ENCODE data around the gene EIF4G3.
"Not testable (repeated sequence)": the region's sequence is repeated elsewhere in the genome, so short reads cannot be mapped to it uniquely, and the experiment has no call there.

Gene EIF4G3

DNA sequence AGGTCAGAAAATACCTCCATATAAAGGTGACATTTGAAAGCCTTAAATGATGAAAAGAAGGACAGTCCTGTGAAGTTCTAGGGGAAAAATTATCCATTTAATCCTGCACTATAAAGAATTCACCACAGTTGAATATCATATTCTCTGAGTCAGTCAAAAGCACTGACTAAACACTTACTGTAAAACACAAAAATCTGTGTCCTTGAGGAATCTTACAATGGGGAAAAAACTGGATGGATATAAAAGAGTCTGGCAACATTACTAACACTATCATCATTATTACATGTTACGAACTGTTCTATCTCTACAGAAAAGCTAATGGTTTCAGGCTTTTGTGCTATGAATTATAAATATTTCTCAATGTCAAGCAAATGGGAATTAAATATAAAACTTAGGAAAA is 347.2 kb downstream of the EIF4G3 start:
- no peak for DNase-seq (ENCODE audit: low read depth in 3 of 3)

DNA sequence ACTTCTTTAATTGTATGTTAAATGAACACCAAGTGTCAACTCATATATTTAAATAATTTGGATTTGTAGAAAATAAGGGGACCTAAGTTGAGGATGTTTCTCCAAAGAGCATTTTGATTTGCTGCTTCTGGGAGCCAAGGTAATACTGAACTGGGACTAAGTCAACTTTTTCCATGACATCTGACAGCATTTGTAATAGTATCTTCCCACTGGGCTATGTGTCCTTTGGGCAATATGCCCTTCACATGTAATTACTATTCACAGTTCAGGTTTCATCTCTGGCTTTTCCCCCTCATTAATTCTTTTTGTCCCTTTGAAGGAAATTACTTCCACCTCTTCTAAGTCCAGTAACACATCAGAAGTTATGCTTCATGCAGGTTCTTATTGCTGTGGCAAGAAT is 352.9 kb downstream of the EIF4G3 start:
- no peak for DNase-seq (ENCODE audit: low read depth in 3 of 3)

DNA sequence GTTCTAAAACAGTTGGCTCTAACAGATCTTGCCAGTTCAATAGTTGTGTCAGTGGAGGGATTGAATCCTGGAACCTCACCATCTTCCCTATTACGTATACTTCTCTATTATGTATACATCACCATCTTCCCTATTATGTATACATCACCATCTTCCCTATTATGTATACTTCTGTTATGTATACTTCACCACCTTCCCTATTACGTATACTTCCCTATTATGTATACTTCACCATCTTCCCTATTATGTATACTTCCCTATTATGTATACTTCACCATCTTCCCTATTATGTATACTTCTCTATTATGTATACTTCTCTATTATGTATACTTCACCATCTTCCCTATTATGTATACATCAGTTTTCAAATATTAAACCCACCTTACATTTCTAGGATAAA is 355.2 kb downstream of the EIF4G3 start:
- DNase-seq (ENCODE audit: low read depth in 3 of 3) = no peak

DNA sequence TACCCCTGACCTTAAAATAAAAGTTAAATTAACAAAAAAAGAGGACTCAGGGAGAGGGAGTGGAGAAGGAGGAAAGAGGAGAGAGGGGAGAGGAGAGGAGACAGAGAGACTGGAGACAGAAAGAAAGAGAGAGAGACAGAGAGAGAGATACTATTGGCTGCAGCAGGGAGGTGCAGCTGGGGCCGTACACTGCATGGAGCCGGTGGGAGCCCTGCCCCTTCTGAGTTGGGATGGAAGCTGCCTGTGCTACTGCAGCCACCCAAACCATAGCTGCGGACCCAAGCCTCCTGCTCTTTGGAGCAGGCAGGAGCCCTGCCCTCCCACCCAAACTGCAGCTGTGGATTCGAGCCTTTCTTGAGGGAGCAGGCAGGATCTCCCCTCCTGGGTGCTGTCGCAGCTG is 356.9 kb downstream of the EIF4G3 start:
- DNase-seq (ENCODE audit: low read depth in 3 of 3) = no peak

DNA sequence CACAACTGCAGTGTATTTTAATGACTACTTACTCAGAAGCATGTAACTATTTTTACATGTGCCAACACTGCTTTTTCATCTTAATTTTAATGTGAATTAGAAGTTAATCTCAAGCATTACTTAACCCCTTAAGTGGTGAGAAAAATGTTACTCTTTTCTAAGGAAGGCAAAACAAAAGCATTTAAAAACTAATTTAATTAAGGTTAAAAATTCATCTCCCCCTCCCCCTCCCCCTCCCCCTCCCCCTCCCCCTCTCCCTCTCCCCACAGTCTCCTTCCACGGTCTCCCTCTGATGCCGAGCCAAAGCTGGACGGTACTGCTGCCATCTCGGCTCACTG is 362.2 kb downstream of the EIF4G3 start:
- no peak for DNase-seq (ENCODE audit: low read depth in 3 of 3)

DNA sequence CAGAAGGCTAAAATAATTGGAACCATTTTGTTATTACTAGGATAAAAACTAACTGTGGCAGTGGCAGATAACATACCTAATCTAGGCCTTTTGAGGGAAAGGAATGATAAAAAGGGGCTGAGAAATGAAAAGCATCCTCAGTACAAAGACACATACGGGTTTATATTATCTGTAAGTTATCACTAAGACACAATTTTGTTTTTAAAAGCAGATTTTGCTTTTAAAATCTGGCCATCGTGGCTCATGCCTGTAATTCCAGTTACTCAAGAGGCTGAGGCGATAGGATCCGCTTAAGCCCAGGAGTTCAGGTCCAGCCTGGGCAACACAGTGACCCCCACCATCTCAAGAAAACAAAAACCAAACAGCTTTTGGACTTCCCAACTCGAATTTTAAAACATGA is 364.8 kb downstream of the EIF4G3 start:
- DNase-seq (ENCODE audit: low read depth in 3 of 3) = no peak

DNA sequence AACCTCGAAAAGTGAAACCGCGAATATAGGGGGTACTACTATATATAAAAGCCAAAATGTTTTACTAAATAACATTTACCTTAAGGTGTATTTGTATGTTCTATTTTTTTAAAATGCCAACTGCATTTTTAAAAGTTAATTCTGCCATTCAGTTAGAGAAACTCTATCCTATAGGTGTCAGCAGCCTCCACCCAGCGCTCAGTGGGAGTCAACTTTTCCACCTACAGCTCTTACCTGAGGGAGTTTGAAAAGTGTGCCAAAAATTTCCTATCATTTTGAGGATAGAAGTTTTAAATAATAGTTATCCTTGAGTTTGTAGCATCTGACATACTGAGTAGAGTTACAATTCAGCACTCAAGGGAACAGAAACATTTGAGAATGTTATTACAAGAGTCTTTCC is 383.5 kb downstream of the EIF4G3 start:
- no peak for DNase-seq (ENCODE audit: low read depth in 3 of 3)

DNA sequence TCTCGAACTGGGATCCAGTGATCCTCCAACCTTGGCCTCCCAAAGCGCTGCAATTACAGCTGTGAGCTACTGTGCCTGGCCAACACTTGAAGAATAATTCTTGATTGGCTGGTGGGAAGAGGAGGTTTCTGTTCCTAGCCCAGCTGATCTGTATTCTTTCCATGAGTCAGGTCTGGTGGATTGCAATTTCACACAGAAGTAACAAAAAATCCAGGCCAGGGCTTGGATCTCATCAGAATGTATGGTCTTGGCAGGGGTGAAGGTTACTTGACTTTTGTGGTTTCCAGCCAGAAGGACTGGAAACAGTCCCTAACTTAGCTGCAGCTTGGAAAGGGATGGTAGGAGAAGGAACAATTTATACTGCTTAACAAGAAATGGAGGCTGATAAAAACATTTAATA is 384.5 kb downstream of the EIF4G3 start:
- no peak for DNase-seq (ENCODE audit: low read depth in 3 of 3)

DNA sequence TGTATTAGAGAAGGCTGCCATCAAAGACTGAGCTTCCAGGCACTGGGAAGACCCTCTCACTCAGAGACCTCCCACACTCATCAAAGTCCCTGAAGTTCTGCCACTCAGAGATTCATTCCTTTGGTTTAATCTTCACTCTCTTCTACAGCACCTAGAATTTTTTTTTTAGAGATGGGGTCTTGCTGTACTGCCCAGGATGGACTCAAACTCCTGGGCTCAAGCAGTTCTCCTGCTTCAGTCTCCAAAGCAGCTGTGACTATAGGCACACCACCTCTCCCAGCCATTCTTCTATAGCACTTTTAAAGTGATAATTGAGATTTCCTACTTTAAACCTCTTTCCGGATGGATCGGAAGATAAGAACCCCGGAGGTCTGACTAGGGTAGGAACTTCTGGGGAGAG is 385.9 kb downstream of the EIF4G3 start:
- DNase-seq (ENCODE audit: low read depth in 3 of 3) = no peak

DNA sequence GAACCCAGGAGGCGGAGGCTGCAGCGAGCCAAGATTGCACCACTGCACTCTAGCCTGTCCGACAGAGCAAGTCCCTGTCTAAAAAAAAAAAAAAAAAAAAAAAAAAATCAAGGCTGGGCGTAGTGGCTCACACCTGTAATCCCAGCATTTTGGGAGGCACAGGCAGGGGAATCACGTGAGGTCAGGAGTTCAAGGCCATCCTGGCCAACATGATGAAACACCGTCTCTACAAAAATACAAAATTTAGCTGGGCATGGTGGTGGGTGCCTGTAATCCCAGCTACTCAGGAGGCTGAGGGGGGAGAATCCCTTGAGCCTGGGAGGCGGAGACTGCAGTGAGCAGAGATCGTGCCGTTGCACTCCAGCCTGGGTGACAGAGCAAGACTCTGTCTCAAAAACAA is 387.1 kb downstream of the EIF4G3 start:
- not testable (repeated sequence) for DNase-seq (ENCODE audit: low read depth in 3 of 3)

DNA sequence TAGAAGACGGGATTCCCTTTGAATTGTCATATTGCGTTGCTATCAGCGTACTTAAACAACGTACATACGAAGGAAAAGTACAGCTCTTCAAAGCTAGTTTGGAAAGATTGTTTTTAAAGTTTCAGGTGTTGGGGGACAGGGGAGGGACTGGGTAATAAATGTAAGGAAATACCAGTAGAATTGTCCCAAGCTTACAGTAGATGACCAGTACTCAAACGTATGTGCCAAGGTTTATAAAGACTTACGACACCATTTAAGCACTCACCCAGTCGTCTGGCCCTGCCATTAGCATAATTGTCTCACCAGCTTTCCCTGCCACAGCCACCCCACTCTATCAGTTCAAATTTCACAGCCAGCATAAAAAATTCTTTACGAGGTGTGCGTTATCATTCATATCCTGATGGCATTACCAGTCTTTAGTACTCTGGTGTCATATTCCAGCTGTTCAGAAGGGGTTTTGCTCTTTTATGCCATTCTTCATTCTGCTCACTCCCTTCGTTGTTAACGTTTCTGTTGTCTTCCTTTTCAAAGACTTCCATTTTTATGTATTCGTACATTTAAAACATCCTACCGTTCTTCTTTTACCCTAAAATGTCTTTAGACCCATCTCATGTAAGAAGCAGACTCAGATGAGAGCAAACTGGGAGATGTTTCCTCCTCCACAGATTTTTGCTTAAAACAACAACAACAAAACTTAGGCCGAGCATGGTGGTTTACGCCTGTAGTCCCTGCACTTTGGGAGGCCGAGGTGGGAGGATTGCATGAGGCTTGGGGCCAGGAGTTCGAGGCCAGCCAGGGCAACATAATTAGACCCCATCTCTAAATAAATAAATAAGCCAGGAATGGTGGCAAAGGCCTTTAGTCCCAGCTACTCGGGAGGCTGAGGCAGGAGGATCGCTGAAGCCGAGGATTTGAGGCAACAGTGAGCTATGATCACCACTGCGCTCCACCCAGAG is 388.6 kb downstream of the EIF4G3 start:
- DNase-seq (ENCODE audit: low read depth in 3 of 3) = no peak

DNA sequence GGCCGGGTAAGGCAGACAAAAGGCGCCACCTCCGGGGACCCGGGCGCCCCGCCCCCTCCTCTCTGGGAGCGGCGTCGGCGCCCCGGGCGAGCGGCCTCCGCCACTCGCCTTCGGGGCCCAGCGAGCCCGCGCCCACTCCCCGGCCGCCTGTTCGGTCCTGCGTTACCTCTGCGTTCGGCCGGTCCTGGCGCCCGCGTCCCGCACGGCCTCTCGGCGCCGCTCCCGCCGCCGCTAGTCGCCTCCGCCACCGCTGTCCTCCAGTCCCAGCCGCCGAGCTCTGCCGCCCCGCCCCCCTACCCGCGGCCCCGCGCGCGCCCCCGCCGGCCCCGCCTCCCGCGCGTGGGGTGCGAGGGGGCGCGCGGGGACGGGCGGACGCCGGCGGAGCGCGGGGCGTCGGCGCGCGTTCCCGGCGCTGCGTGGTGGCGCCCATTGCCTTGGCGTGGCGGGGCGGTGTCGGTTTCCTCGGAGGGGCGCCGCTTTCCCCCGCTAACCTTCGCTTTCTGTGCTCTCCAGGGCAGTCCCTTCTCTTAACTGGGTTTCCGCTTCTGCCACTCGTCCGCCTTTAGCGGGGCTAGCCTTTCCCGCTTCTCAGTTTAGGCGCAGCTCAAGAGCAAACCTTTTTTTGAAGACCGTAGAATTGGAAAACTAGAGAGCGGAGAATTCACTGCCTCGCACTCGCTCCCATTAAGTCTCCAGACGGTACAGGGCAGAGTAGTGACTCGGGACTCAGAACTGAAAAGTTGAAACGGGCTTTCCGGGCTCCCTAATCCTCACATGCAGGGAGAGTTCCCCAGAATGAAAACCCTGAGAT is 389.5 kb downstream of the EIF4G3 start, which contains the start of gene HP1BP3:
TSS of gene HP1BP3 (minus strand) at position 279 of the 811 bp plus-strand sequence. CDS start 6,867 bp downstream, outside the sequence.
- peak; percentile 61 to 78 (median 69) for DNase-seq (ENCODE audit: low read depth in 3 of 3)

DNA sequence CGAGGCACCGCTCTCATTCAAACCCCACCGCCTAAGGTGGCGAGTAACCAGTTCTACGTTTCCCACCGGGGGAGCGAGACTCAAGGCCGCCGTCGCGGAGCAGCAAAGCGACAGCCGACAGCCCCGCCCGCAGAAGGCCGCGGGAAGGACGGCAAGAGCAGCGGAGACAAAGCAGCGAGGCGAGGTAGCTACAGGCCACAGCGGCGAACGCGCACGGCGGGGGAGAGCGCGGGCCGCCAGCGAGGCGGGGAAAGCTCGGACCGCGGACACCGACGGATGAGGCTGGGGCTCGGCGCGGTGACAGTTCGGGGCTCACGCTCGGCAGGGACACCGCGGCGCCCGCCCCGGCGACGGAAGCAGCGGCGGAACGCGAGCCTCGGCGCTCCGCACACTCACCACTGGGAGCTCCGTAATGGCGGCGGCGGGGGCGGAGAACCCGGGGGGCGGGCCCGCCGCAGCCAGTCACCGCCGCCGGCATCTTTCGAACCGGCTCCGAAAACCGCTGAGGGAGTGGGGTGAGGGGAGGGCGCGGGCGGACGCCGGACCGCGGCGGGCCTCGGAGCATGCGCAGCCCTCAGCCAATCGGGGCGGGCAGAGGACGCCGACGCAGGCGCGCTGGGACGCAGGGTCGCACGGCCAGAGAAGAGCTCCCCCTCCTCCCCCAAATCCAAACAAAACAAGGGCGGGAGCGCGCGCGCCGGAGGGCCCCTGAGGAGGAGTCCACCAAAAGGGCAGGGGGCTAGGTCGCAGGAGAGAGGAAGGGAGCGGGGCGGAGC is 390.3 kb downstream of the EIF4G3 start:
- DNase-seq (ENCODE audit: low read depth in 3 of 3) = peak; percentile 93 to 95 (median 94)

DNA sequence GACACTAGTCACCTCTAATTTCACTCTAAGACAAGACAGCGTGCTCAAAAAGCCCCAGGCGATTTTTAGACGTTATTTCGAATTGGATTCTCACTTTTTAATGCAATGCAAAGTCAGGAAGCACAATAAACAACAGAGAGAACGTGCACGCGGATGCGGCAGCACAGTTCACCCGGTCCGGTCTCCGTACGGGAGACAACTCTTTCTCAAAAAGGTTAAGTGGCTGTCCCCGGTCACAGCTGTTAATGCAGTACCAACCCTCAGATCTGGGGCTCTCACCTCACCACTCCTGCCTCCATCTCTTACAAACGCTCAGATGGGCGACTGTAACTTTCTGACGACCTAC is 390.8 kb downstream of the EIF4G3 start:
- peak in 1 of 3 experiments; percentile 22 for DNase-seq (ENCODE audit: low read depth in 3 of 3)

DNA sequence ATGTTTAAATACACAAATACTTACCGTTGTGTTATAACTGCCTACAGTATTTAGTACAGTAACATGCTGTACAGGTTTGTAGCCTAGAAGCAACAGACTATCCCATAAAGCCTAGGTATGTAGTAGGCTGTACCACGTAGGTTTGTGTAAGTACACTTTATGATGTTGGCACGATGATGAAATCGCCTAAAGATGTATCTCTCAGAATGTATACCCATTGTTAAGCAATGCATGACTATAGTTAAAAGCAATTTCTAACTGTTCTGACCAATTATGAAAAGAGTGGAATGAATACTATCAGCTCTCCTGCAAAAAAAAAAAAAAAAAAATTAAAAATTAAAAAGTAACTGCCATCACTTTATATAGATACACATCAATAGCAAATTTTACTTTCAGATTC is 401.0 kb downstream of the EIF4G3 start:
- no peak for DNase-seq (ENCODE audit: low read depth in 3 of 3)

DNA sequence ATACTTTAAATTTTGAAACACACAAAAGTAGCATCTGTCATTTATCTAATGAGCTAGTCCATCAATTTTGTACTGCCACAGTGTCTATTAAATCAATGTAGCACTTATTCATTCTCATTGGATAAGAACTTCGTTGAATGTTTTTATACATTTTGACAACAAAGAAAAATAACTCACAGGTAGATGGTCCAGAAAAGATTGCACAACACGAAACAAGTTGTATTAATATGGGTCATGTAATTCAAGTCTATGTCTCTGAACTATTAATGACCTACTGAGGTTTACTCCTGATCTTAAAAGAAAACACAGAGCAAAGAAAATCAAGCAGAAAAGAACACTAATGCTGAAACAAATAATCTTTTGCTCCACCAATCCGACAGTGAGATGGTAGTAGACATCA is 404.9 kb downstream of the EIF4G3 start:
- no peak for DNase-seq (ENCODE audit: low read depth in 3 of 3)

DNA sequence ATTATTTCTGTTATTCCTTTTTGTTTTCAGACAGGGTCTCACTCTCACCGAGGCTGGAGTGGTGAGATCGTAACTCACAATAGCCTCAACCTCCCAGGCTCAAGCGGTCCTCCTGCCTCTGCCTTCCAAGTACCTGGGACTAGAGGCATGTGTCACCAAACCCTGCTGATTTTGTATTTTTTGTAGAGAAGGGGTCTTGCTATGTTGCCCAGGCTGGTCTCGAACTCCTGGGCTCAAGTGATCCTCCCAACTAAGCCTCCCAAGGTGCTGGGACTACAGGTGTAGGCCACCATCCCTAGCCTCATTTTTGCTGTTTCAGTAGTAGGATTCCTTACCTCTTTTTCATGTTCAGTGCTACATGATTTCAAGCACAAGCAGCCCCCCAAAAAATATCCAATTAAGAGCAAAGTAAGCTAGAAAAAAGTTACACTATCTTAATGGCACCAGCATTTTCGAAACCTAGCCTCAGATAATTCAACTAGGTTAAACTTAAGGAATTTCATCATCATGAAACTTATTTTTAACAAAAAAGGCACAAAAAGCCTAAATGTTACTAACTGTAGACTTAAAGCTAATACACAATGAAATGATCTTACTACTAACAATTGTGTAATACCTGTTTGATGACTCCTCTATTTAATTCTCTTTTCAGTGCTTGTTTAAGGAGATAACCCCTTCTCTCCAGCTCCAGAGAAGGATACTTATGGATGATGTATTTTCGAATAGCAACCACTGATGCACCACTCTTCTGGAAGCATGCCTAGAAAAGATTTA is 406.2 kb downstream of the EIF4G3 start:
- no peak for DNase-seq (ENCODE audit: low read depth in 3 of 3)

DNA sequence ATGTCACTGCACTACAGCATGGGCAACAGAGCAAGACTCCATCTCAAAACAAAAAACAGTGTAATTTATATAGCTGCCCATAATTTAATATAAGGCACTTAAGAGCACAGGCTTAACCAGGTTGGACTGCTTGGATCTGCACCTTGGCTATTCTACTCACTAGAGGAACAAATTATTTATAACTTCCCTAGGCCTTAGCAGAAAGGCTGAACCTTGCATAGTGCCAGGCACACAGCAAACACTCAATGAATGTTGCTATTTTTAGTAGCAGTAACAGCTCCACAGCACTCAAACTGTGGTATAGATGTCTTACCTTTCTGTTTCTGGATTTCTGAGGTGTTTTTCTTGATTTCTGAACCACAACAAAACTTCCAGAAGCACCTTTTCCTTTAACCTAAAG is 409.4 kb downstream of the EIF4G3 start:
- DNase-seq (ENCODE audit: low read depth in 3 of 3) = no peak

DNA sequence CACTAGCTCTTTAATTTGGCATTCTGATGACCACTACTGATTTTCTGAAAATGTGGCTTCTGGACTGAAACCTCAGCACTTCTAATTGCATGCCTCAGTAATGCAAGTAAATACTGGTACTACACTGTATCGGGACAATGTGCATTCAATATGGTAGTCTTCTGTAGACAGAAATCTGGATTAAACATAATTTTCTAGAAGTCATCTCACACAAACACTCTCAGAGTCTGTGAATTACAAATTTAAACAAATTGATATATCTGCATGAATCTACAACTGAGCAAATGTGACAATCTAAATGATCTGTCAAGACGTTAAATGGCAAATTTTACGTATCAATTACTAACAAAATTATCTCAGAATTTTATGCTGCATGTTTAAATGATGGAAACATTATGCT is 413.3 kb downstream of the EIF4G3 start:
- DNase-seq (ENCODE audit: low read depth in 3 of 3) = no peak

DNA sequence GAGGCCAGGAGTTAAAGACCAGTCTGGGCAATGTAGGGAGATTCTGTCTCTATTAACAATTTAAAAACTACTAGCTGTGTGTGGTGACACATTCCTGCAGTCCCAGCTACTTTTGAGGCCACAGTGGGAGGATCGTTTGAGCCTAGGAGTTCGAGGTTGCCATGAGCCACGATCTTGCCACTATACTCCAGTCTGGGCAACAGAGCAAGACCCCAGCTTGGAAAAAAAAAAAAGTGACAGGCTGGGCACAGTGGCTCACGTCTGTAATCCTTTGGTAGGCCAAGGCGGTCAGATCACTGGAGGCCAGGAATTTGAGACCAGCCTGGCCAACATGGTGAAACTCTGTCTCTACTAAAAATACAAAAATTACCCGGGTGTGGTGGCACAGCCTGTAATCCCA is 416.4 kb downstream of the EIF4G3 start:
- no peak for DNase-seq (ENCODE audit: low read depth in 3 of 3)
